HG03520 (cell line): ENCODE data around the gene LBX1.

Experiments
- ATAC-seq: cut with Tn5 transposase; IDR thresholded peaks from one replicate; pipeline ENCODE4 v1.9.1; 2021; ENCODE audit warnings: mild to moderate bottlenecking, moderate library complexity; ENCODE audit not compliant: unreplicated experiment

Gene LBX1, protein sequence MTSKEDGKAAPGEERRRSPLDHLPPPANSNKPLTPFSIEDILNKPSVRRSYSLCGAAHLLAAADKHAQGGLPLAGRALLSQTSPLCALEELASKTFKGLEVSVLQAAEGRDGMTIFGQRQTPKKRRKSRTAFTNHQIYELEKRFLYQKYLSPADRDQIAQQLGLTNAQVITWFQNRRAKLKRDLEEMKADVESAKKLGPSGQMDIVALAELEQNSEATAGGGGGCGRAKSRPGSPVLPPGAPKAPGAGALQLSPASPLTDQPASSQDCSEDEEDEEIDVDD

GRCh38 chr10:101229266-101230182, at the start of gene LBX1:
Gene LBX1 (minus strand): TSS chr10:101229463. CDS start chr10:101228815, 648 bp downstream.
- no peak for ATAC-seq

DNA sequence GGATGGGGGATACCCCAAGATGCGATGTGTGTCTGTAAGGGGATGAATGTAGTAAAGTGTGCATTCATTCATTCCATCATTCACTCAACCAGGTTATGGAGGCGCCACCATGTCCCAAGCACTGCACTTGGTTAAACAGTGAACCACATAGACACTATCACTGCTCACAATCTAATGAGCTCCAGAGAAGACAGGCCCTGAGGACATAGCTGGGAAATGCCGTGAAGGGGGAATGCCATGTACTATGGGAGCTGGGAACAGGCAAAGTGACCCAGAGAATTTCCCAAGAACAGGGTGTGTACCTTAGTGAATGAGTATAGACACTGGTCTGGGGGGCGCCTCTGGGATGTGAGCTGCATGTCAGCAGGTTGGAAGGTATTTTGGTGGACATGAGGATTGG, 44.5 kb upstream of the LBX1 start:
- no peak for ATAC-seq

- ATAC-seq = no peak
Measured at GRCh38 chr10:101273330-101273729, 44.1 kb upstream of the LBX1 start.

GRCh38 chr10:101272229-101272868, 43.1 kb upstream of the LBX1 start:
- no peak for ATAC-seq

DNA sequence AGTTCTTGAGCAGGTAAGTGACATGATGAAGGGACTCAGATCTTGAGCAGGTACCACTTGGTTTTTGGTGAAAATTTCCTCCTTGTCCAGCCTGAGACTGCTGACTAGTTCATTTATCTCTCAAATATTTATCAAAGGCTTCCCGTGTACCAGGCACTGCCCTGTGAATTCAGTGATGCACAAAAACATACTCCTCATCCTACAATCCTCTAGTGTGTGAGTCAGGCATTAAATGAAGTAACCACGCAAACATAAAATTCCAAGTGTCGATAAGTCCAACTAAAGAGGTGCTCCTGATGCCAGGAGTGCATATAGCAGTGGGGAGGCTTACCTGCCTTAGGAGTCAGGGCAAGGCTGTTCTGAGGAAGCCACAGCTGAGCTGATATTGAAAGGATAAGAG, 41.5 kb upstream of the LBX1 start:
- no peak for ATAC-seq

DNA sequence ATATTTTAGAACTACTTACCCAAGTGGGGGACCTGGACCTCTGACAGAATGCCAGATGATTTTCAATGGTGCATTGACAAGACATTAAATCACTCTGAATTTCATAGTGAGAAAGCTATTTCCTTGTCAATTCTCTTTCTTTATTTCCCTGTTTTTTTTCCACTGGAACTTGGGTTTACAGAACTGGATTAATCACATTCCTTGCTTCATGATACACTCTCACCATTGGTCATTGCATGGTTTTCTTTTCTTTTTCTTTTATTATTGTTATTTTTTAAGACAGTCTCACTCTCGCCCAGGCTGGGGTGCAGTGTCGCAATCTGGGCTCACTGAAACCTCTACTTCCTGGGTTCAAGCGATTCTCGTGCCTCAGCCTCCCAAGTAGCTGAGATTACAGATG, 38.5 kb upstream of the LBX1 start:
- no peak for ATAC-seq

- ATAC-seq = no peak
Measured at GRCh38 chr10:101267290-101267680, 38.0 kb upstream of the LBX1 start.

DNA sequence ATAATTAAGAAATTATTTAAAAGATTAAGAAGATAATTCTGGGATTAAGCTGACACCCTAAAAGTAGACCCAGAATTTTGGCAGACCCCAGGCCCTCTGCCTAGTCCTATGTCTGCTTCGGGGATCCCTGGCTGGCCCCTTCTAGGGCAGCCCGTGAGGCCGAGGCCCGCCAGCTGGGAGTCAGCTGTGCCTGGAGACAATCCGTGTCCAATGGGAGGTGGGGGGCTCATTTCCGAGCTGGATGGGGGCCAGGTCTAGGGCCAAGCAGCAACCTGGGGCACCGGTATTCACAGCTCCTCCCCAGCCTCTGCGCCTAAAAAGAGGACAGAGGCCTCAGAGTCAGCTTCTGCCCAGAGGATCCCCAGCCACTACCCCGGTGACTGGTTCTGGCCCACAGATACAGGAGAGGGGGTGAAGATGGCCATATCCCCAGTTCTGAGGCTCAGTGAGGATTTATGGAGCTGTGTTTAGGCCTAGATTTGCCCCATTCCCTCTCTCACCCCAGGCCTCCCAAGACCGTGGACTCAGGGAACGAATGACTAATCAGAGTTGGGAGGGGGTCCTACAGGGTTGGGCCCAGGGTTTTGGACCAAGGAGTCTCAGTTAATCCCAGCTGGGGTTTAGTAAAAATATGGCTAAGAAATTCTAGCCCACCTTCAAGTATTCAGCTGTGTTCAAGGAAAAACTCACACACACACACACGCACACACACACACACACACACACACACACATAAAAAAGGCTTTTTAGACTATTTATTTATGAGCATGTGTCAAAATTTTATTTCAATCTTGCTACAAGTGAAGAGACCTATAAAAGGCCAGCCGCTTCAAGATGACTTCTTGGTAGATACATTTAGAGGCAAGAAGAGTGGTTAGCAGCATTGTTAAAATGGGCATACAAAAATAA, 37.4 kb upstream of the LBX1 start:
- no peak for ATAC-seq

DNA sequence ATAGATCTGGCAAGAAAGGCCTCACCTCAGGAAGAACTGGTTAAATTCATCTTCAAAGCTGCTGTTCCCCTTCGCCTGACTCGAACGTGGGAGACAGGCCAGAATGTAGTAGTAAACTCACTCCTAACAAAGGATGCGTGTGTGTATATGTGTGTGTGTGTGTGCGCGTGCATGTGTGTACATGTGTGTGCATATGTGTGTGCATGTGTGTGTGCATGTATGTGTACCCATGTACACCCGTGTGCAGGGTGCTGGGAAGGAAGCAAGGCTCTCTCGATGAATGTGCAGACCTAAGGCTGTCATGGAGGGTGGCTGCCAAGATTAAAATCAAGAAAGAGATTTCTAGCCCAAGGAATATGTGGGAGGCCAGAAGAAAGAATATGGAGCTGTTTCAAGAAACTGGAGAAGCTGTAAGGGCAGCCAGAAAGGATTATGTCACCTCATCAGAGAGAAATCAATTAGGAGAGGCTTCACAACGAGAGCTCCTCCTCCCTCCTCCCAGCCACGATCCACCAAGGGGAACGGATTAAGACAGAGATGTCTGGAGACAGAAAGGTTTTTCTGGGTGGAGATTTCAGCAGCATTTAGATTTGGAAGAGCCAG, 34.0 kb upstream of the LBX1 start:
- ATAC-seq = no peak

DNA sequence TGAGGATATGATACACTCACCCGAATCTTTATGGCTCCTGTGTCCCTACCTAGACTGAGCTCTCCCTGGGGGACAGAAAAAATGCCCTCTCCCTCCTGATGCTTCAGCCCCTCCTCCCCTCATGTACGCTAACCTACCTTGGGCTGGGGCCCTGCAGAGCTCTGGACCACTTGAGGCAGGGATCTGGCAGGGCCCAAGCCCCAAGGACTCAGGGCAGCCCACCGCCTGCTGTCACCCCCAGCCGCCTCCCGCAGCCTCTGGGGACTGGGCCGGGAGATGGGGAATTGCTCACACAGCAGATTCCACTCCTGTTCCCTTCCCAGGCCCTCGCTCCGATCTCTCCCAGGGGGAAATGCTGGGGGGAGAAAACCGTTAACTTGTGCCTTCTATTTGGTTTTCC, 32.9 kb upstream of the LBX1 start:
- no peak for ATAC-seq

DNA sequence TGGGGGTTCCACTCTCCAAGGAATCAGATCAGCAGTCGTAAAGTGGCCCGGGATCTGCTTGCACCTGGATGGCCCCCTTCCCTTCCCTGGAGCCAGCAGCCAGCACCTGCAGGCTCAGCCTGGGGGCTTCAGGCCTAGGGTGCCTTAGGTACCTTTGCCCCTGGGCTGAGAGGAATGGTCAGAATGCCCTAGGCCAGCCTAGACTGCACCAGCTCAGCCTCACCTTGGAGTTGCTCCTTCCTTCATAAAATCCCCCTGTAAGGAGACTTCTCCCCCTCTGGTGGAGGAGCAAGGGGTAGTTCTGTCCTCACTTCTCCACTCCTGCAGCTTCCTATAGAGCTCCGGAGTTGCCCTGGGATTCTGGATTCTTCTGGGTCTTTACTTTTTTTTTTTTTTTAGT, 32.4 kb upstream of the LBX1 start:
- ATAC-seq = no peak

GRCh38 chr10:101260764-101261481, 31.7 kb upstream of the LBX1 start:
- ATAC-seq = no peak

- ATAC-seq = no peak
Measured at GRCh38 chr10:101258179-101258885, 29.1 kb upstream of the LBX1 start.

GRCh38 chr10:101257491-101257890, 28.2 kb upstream of the LBX1 start:
- no peak for ATAC-seq

DNA sequence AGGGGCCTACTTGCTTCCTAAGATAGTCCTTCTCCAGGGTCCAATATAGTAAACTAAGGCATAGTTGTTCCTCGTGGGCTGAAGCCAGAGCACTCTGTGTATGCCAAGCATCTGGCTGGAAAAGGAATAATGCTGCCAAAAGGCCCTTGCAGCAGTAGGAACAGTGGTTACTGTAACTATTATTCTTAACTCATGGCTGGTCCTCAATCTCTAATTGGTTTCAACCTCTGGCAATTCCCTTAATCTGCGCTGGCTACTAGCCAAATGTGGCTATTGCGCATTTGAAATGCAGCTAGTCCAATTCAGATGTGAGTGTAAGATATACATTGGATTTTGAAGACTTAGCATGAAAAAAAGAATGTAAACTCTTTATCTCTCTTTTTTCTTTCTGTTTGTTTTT, 27.8 kb upstream of the LBX1 start:
- no peak for ATAC-seq

DNA sequence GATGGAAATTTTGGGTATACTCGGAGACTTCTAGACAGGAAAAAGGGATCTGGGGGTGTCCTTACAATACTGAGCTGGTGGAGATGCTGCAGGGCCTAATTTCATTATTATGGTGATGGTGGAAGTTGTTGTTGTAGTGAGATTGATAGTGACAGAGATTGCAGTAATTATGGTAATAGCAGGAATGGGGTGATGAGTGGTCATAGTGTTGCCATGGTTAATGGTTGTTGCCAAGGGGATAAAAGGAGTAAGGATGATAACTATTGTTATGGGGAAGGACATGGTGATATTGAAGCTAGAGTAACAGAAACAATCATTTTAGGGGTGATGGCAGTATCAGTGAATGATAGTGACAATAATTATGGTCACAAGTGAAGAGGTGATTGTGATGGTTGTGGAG, 27.1 kb upstream of the LBX1 start:
- no peak for ATAC-seq

DNA sequence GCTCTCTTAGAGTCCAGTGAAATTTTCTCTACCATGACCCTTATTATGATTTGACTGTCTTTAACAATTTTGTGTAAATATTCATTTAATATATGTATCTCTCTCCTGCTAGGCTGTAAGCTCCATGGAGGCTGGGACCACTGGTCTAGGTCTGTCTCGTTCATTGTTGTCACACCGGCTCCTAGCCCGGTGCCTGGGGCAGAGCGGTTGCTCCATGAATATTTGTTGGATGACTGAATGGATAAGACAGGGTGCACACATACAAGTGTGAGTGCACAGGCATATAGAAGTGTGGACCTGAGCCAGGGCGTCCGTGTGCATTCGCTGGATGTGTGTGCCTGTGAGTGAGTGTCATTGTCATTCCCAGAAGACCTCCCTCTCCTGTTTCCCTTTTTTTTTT, 20.9 kb upstream of the LBX1 start:
- no peak for ATAC-seq

DNA sequence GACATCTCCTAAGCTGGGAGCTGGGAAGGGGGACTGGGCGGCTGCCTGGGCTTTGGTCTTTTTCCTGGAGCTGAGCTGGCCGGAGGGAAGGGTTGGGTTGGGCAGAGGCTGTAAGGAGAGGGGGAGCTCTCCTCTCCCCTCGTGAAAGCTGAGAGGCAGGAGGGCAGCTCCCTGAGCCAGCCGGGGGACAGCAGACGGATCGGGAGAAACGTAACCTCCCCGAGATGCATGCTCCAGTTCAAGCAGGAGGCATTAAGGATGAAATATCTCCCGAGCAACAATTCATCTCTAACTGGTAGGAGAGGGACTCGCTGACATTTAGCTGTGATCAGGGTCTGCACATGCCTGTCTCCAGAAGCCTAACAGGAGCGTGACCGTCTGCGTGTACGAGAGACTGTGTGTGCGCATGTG, 19.9 kb upstream of the LBX1 start:
- no peak for ATAC-seq

- ATAC-seq = no peak
Measured at GRCh38 chr10:101246639-101247038, 17.4 kb upstream of the LBX1 start.
